ENCODE results near the gene GSK3A. TPM values are rescaled to one million over a fixed set of nuclear protein-coding genes. Genes with fewer than 3 reads are reported as not detected.

Gene GSK3A
- total RNA-seq, 1 experiment from 2014 or later: 58.8 TPM

DNA sequence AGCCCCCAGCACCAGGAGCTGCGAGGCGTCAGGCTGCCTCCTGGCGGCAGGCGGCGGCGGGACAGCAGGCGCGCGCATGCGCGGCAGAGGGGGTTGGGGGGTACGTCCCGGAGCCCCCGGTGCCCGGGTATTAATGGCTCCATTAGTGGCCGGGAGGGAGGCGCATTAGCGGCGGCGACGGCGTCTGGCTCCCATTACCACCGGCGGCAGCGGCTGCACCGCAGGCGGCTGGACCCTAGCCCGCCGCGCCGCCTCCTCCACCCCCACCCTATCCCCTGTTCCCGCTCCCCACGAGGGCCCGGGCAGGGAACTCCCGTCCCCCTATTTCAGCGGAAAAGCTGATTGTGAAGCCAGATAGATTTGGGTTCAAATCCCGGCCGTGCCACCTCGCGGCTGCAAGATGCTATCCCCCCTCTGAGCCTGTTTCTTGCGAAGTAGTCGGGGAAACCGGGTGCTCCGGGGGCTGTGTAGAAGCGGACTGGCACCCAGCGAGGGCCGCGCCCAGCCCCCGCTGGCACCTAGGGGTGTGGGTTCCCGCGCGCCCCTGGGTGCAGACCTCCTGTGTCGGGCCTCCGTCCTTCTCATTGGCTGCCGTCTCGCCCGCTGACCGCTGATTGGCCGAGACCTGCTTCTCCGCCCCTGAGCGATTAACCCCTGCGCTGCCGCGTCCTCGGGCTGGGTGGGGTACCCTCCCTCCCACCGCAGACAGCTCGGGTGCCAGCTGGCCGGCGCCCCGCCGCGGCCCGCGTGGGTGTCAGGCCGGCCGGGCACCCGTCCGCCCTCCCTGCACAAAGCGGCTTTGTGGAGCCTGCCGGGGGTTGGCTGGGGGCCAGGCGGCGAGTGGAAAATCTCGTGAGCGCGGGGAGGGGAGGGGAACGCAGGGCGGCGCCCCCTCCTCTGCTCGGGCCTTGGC lies 37.8 kb upstream of the GSK3A start:
- TF ChIP-seq, protein P1, sequence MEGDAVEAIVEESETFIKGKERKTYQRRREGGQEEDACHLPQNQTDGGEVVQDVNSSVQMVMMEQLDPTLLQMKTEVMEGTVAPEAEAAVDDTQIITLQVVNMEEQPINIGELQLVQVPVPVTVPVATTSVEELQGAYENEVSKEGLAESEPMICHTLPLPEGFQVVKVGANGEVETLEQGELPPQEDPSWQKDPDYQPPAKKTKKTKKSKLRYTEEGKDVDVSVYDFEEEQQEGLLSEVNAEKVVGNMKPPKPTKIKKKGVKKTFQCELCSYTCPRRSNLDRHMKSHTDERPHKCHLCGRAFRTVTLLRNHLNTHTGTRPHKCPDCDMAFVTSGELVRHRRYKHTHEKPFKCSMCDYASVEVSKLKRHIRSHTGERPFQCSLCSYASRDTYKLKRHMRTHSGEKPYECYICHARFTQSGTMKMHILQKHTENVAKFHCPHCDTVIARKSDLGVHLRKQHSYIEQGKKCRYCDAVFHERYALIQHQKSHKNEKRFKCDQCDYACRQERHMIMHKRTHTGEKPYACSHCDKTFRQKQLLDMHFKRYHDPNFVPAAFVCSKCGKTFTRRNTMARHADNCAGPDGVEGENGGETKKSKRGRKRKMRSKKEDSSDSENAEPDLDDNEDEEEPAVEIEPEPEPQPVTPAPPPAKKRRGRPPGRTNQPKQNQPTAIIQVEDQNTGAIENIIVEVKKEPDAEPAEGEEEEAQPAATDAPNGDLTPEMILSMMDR (IDR thresholded peaks at IDR 0.05; ENCODE audit: unreplicated experiment): peak; percentile 96
- CTCF ChIA-PET: interaction anchor here (0.6 to 3.0 kb wide), 7 partner anchors 11 to 289 kb away, joined by 3 to 25 read pairs (median 6); partner anchors contain the start of genes CIC, PAFAH1B3 and PRR19
- H3K27me3 Mint-ChIP-seq (ENCODE audit: unreplicated experiment): no peaks in the 10 kb centered on the region
- peaks cover 37% of the 10 kb centered on the region for H3K4me1 Mint-ChIP-seq (ENCODE audit: low read depth, unreplicated experiment)
- H3K4me3 Mint-ChIP-seq (ENCODE audit: low read depth, unreplicated experiment): no peak overlapping the region
- H3K27ac Mint-ChIP-seq (ENCODE audit: unreplicated experiment): peak overlapping the region; percentile 90
- peaks cover 40% of the 10 kb centered on the region for H3K36me3 Mint-ChIP-seq (ENCODE audit: insufficient read depth, unreplicated experiment)
- intact Hi-C loops (cut with micrococcal nuclease; ENCODE audit: unreplicated experiment): loop anchor here (1.0 to 10.0 kb wide), 2 partner anchors 37 to 155 kb away; no protein-coding TSS in a partner anchor
- DNase-seq: peak; percentile 94
- BruUV-seq (replicated peaks): TSS peak; percentile 54
- no peaks in the 10 kb centered on the region for H3K9me3 Mint-ChIP-seq (ENCODE audit: low read depth, unreplicated experiment)

DNA sequence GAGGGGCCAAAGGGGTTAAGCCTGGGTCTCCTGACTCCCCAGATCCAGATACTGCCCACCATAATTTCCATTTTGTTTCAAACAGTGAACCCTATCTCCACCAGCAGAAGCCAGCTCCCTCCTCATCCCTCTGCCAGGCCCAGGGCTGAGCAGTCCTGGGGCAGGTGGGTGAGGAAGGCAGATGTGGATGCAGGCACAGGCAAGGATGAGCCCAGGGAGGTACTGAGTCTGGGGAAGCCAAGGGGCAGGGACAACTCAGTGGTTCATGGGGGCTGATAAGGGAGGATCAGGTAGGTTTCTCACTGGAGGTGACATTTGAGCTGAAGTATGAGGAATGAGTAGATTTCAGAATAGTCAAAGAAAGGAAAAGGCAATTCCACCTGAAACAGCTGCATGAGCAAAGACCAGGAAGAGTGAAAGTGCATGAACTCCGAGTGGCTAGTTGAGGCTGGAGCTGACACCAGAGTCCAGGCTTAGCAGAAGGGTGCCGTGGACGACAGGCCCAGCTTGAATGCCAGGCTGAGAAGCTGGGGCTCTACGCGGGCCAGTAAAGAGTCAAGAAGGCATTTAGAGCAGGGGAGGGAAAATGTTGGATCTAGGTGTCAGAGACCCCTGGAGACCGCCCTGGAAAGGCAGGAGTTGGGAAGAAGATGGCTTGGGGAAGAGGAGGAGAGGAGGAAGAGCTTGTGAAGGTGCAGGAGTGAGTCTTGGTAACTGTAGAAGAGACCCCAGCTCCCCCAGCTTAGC lies 36.9 kb upstream of the GSK3A start:
- Mint-ChIP-seq H3K36me3 (ENCODE audit: insufficient read depth, unreplicated experiment) (peaks cover 32% of the 10 kb centered on the region), H3K27me3 (ENCODE audit: unreplicated experiment) (no peaks in the 10 kb centered on the region), H3K27ac (ENCODE audit: unreplicated experiment) (peak overlapping the region; percentile 90), H3K4me3 (ENCODE audit: low read depth, unreplicated experiment) (no peak overlapping the region), H3K9me3 (ENCODE audit: low read depth, unreplicated experiment) (no peaks in the 10 kb centered on the region), H3K4me1 (ENCODE audit: low read depth, unreplicated experiment) (peaks cover 29% of the 10 kb centered on the region)
- BruUV-seq (replicated peaks): no TSS peak
- TF ChIP-seq, protein P1 (IDR thresholded peaks at IDR 0.05; ENCODE audit: unreplicated experiment): no peak
- CTCF ChIA-PET: interaction anchor here (0.6 to 3.0 kb wide), 5 partner anchors 10 to 37 kb away, joined by 3 to 25 read pairs (median 7); partner anchors contain the start of genes CIC, PAFAH1B3 and PRR19
- DNase-seq: no peak
- intact Hi-C loops (cut with micrococcal nuclease; ENCODE audit: unreplicated experiment): no loop called here

- Mint-ChIP-seq H3K9me3 (ENCODE audit: low read depth, unreplicated experiment) (no peaks in the 10 kb centered on the region), H3K36me3 (ENCODE audit: insufficient read depth, unreplicated experiment) (peaks cover 32% of the 10 kb centered on the region), H3K27me3 (ENCODE audit: unreplicated experiment) (no peaks in the 10 kb centered on the region), H3K4me1 (ENCODE audit: low read depth, unreplicated experiment) (peaks cover 29% of the 10 kb centered on the region), H3K27ac (ENCODE audit: unreplicated experiment) (no peak overlapping the region), H3K4me3 (ENCODE audit: low read depth, unreplicated experiment) (no peak overlapping the region)
- TF ChIP-seq, protein P1 (IDR thresholded peaks at IDR 0.05; ENCODE audit: unreplicated experiment): no peak
- intact Hi-C loops (cut with micrococcal nuclease; ENCODE audit: unreplicated experiment): no loop called here
- CTCF ChIA-PET: interaction anchor here (2.0 to 3.0 kb wide), 2 partner anchors 32 to 35 kb away, joined by 22 to 25 read pairs; no protein-coding TSS in a partner anchor
- BruUV-seq (replicated peaks): no TSS peak
- DNase-seq: no peak
Measured at GRCh38 chr19:42278452-42279154, 36.2 kb upstream of the GSK3A start.

Data from Calu3 (cell line).